Testis (tissue), 2 donors: ENCODE results near the gene ANKRD13D.

ENCODE experiments used
- CTCF ChIP-seq, 3 experiments: fragments of 450-650 bp in 2 of 3; fragments of 200-600 bp in 1 of 3; sonication (generic) in 1 of 3; IDR thresholded peaks; one replicate each; pipeline ENCODE4 v1.5.1; 2016 to 2019; ENCODE audit warnings: antibody characterized with exemption in 3 of 3, mild to moderate bottlenecking in 2 of 3, moderate library complexity in 1 of 3
- POLR2A ChIP-seq: fragments of 450-650 bp; IDR thresholded peaks from one replicate; pipeline ENCODE4 v1.6.1; 2017; ENCODE audit warnings: antibody characterized with exemption, mild to moderate bottlenecking, moderate library complexity

- TF ChIP-seq POLR2A = no peak
- TF ChIP-seq CTCF (IDR thresholded peaks at IDR 0.05) = no peak
Observed at GRCh38 chr11:67292671-67293070, 3.6 kb downstream of the ANKRD13D start.
